Peyer's patch (tissue), 4 donors: ENCODE data around the gene GNG7.

Source experiments
- POLR2A ChIP-seq, 2 donors: fragments of 450-650 bp; IDR thresholded peaks; one replicate each; pipeline ENCODE4 v1.5.1; 2017; ENCODE audit warnings: antibody characterized with exemption in 2 of 2, mild to moderate bottlenecking in 2 of 2, moderate library complexity in 2 of 2
- TF ChIP-seq, protein P1 (sequence below), 6 experiments: fragments of 450-650 bp in 4 of 6; fragments of 200-600 bp in 2 of 6; sonication (generic) in 1 of 6; IDR thresholded peaks; one replicate each; pipeline ENCODE4 v1.5.1; 2017 to 2019; ENCODE audit warnings: antibody characterized with exemption in 6 of 6, mild to moderate bottlenecking in 3 of 6, moderate library complexity in 1 of 6

- no peak for TF ChIP-seq POLR2A (IDR thresholded peaks at IDR 0.05)
- TF ChIP-seq, protein P1, sequence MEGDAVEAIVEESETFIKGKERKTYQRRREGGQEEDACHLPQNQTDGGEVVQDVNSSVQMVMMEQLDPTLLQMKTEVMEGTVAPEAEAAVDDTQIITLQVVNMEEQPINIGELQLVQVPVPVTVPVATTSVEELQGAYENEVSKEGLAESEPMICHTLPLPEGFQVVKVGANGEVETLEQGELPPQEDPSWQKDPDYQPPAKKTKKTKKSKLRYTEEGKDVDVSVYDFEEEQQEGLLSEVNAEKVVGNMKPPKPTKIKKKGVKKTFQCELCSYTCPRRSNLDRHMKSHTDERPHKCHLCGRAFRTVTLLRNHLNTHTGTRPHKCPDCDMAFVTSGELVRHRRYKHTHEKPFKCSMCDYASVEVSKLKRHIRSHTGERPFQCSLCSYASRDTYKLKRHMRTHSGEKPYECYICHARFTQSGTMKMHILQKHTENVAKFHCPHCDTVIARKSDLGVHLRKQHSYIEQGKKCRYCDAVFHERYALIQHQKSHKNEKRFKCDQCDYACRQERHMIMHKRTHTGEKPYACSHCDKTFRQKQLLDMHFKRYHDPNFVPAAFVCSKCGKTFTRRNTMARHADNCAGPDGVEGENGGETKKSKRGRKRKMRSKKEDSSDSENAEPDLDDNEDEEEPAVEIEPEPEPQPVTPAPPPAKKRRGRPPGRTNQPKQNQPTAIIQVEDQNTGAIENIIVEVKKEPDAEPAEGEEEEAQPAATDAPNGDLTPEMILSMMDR (IDR thresholded peaks at IDR 0.05), result no peak
Observed at GRCh38 chr19:2700660-2701360, 1.7 kb downstream of the GNG7 start.
